Osteoblast (primary cell): ENCODE data around the gene CFAP99. TPM values are rescaled to one million over a fixed set of nuclear protein-coding genes. Genes with fewer than 3 reads are reported as not detected.

Experiments
- DNase-seq: peaks from one replicate; pipeline ENCODE4 v3.0.0; 2011; ENCODE audit warnings: low spot score, mixed read lengths; ENCODE audit not compliant: insufficient read length; ENCODE audit errors: missing footprints
- H2AFZ ChIP-seq: 2 replicates; pipeline ENCODE4 v1.6.0; 2011; ENCODE audit warnings: mild to moderate bottlenecking, low read length
- H3K27ac ChIP-seq: 2 replicates; pipeline ENCODE4 v1.5.1; 2011; ENCODE audit warnings: mild to moderate bottlenecking, low read depth, low read length, moderate library complexity
- H3K27me3 ChIP-seq: 2 replicates; pipeline ENCODE4 v1.6.0; 2012; ENCODE audit warnings: mild to moderate bottlenecking, control low read depth, inconsistent platforms, low read length, moderate library complexity; ENCODE audit not compliant: insufficient read depth
- H3K36me3 ChIP-seq: 2 replicates; pipeline ENCODE4 v1.5.1; 2011; ENCODE audit warnings: mild to moderate bottlenecking, low read length, control low read depth, moderate library complexity; ENCODE audit not compliant: insufficient read depth
- H3K4me1 ChIP-seq: 2 replicates; pipeline ENCODE4 v1.5.1; 2011; ENCODE audit warnings: mild to moderate bottlenecking, low read length, control low read depth, moderate library complexity; ENCODE audit not compliant: insufficient read depth
- H3K4me2 ChIP-seq: 2 replicates; pipeline ENCODE4 v1.6.0; 2011; ENCODE audit warnings: mild to moderate bottlenecking, low read length; ENCODE audit not compliant: insufficient read depth
- H3K4me3 ChIP-seq: fragments of 200-600 bp; sonication (generic); 3 replicates; pipeline ENCODE4 v1.5.1; 2012; ENCODE audit warnings: mild to moderate bottlenecking, low read length, inconsistent platforms; ENCODE audit not compliant: insufficient read depth
- H3K79me2 ChIP-seq: 2 replicates; pipeline ENCODE4 v1.6.0; 2012; ENCODE audit warnings: mild to moderate bottlenecking, low read length, control low read depth, inconsistent platforms; ENCODE audit not compliant: insufficient read depth
- H3K9me3 ChIP-seq: 2 replicates; pipeline ENCODE4 v1.5.1; 2011; ENCODE audit warnings: low read depth, low read length, control low read depth
- H4K20me1 ChIP-seq: 2 replicates; pipeline ENCODE4 v1.6.0; 2012; ENCODE audit warnings: mild to moderate bottlenecking, low read length, control low read depth; ENCODE audit not compliant: insufficient read depth
- CTCF ChIP-seq: IDR thresholded peaks from 2 replicates; pipeline ENCODE4 v1.5.1; 2011; ENCODE audit warnings: mild to moderate bottlenecking, low read depth, low read length, moderate library complexity; ENCODE audit errors: extremely low read depth
- total RNA-seq: library from RNA; depleted of rRNA; stranded (reverse); fragments of >200 nt; gene quantifications from 2 replicates; pipeline ENCODE4 v1.2.3, GENCODE V29; 2012

The CFAP99 gene
- total RNA-seq, 1 donor = under 0.01 TPM

DNA sequence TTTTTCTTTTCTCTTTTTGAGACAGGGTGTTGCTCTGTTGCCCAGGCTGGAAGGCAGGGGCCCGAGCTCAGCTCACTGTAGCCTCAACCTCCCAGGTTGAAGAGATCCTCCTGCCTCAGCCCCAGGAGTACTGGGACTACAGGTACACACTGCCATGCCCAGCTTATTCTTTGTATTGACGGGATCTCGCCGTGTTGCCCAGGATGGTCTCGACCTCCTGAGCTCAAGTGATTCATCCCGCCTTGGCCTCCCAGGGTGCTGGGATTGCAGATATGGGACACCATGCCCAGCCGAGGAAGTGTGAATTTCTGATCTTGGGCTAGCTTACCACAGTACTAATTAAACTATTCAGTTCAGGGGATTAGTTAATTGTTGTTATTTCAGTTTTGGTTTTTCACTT lies 89.1 kb downstream of the CFAP99 start:
- H3K4me1 ChIP-seq = no peaks in the 10 kb centered on the region
- H2AFZ ChIP-seq = no peak overlapping the region
- H3K79me2 ChIP-seq = peaks cover 68% of the 10 kb centered on the region
- H3K27me3 ChIP-seq = no peaks in the 10 kb centered on the region
- peaks cover 18% of the 10 kb centered on the region for H4K20me1 ChIP-seq
- no peak for DNase-seq
- peaks cover 63% of the 10 kb centered on the region for H3K36me3 ChIP-seq
- no peaks in the 10 kb centered on the region for H3K9me3 ChIP-seq
- no peak overlapping the region for H3K4me2 ChIP-seq
- H3K4me3 ChIP-seq = no peak overlapping the region
- no peak for TF ChIP-seq CTCF
- no peak overlapping the region for H3K27ac ChIP-seq

DNA sequence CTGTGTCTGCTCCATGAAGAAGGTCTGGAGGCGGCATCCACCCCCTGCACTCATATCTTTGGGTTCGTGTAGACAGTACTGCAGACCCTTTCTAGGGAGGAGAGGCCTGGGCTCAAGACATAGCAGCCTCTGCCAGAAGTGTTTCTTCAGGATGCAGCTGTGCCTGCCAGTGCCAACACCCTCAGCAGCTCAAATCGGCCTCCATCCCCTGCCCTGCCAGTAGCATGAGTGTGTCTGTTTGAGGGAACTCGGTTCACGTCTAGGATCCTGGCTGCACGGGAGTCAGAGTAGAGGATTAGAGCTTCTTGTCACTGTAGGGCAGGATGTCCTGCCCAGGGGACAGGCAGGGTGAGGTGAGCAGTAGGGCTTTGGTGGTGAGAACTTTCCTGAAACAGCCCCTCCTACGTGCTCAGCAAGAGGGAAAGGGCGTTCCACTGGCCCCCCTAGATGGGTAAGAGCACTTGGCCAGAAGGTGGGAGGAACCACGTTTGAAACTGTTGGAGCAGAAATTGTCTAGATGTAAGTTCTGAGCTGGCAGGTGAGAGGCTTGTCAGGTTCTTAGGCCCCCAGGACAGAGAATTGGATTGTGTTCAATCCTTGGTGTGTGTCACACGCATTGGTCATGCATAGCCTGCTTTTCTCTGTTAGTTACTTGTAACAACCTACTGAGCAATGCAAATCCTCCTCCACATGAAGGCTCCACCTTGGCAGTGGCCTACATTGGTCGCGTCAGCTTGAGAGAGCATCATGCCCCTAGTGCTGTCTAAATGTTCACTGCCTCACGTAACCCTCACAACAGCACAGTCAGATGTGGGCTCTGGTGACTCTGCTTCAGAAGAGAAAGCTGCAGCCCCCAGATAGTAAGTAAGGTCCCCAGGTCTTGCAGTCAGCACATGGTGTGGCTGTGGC lies 91.8 kb downstream of the CFAP99 start:
- no peak for TF ChIP-seq CTCF
- DNase-seq = peak; percentile 47
- Histone ChIP-seq H4K20me1 (peaks cover 19% of the 10 kb centered on the region), H3K36me3 (peaks cover 70% of the 10 kb centered on the region), H3K27me3 (no peaks in the 10 kb centered on the region), H3K79me2 (peaks cover 50% of the 10 kb centered on the region), H3K4me3 (no peak overlapping the region), H3K4me1 (no peaks in the 10 kb centered on the region), H3K27ac (no peak overlapping the region), H2AFZ (no peak overlapping the region), H3K9me3 (no peaks in the 10 kb centered on the region), H3K4me2 (no peak overlapping the region)

DNA sequence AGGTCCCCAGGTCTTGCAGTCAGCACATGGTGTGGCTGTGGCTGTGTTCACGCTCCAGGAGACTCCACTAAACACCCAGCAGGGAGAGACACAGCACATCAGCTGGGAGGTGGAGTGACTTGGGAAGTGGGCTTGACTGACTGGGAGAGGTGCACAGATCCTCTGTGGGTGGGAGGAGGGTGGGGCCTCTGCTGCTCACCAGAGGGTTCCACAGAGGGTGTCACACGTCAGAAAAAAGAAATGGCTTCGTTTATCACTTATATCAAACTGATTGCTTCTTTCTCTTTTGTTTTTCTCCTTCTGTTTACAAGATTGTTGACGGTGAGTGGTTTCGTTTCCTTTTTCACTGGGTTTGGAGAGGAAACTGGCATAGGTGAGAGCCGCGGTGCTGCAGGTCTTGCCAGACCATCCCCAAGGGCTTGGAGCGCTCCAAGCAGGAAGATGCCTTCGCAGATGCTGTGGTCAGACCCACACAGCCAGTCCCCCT lies 92.9 kb downstream of the CFAP99 start:
- H3K27ac ChIP-seq = no peak overlapping the region
- H3K4me2 ChIP-seq = no peak overlapping the region
- H3K27me3 ChIP-seq = no peaks in the 10 kb centered on the region
- H4K20me1 ChIP-seq = peaks cover 20% of the 10 kb centered on the region
- H3K4me1 ChIP-seq = no peaks in the 10 kb centered on the region
- peaks cover 39% of the 10 kb centered on the region for H3K79me2 ChIP-seq
- peaks cover 70% of the 10 kb centered on the region for H3K36me3 ChIP-seq
- peak; percentile 19 for DNase-seq
- no peak for TF ChIP-seq CTCF
- H2AFZ ChIP-seq = no peak overlapping the region
- no peaks in the 10 kb centered on the region for H3K9me3 ChIP-seq
- no peak overlapping the region for H3K4me3 ChIP-seq

Other genes starting within 250 kb of the CFAP99 start
- 8.7 and 9.7 TPM in 2 replicates for gene HAUS3, start 176.8 kb upstream of the CFAP99 start, total RNA-seq
- 2.9 and 4.1 TPM in 2 replicates for gene POLN, start 176.8 kb upstream of the CFAP99 start, total RNA-seq
- 53.3 and 56.8 TPM in 2 replicates for gene MXD4, start 156.8 kb upstream of the CFAP99 start, total RNA-seq
- 9.7 and 10.5 TPM in 2 replicates for gene ZFYVE28, start 310 bp upstream of the CFAP99 start, total RNA-seq
- gene RNF4, start 50.2 kb downstream of the CFAP99 start, total RNA-seq = 68.8 and 76.0 TPM in 2 replicates
- gene FAM193A, start 117.7 kb downstream of the CFAP99 start, total RNA-seq = 22.4 and 23.2 TPM in 2 replicates